Body of pancreas (tissue), 4 donors: Measurements from ENCODE around the gene CTPS1. TPM values are rescaled to one million over a fixed set of nuclear protein-coding genes. Genes with fewer than 3 reads are reported as not detected.
A peak's percentile ranks its signal among the peaks of the same experiment; 100 is the strongest.

ENCODE experiments used
- ATAC-seq: fragments of 150-250 bp; one replicate; pipeline ENCODE4 v1.9.1; 2016
- DNase-seq, 4 donors: peaks; one replicate each; pipeline ENCODE4 v3.0.0-alpha.2; 2019
- H3K27ac ChIP-seq, 4 donors: fragments of 200-600 bp; sonication (generic); 1 replicate in 3 of 4; 2 replicates in 1 of 4; pipeline versions ENCODE4 v1.5.1 to v1.6.1; 2016 to 2019; ENCODE audit warnings: mild to moderate bottlenecking in 1 of 4, mixed read lengths in 1 of 4, moderate library complexity in 1 of 4
- H3K27me3 ChIP-seq, 2 donors: fragments of 200-600 bp; sonication (generic); one replicate each; pipeline ENCODE4 v1.6.0; 2016; ENCODE audit warnings: mild to moderate bottlenecking in 1 of 2
- H3K36me3 ChIP-seq, 2 donors: fragments of 200-600 bp; sonication (generic); replicated peaks in 1 of 2; 2 replicates each; pipeline ENCODE4 v1.5.1; 2016; ENCODE audit warnings: low read depth in 2 of 2; ENCODE audit not compliant: insufficient read depth in 1 of 2
- H3K4me1 ChIP-seq: fragments of 200-600 bp; sonication (generic); one replicate; pipeline ENCODE4 v1.6.0; 2016
- H3K4me3 ChIP-seq, 2 donors: fragments of 200-600 bp; sonication (generic); 1 replicate in 1 of 2; 2 replicates in 1 of 2; pipeline ENCODE4 v1.5.1; 2016 to 2019
- H3K9me3 ChIP-seq, 3 donors: fragments of 200-600 bp; sonication (generic); 1 replicate in 2 of 3; 2 replicates in 1 of 3; pipeline ENCODE4 v1.5.1; 2016
- CTCF ChIP-seq, 7 experiments: fragments of 450-650 bp in 4 of 7; fragments of 200-600 bp in 3 of 7; sonication (generic) in 3 of 7; IDR thresholded peaks; one replicate each; pipeline ENCODE4 v1.5.1; 2016 to 2019; ENCODE audit warnings: antibody characterized with exemption in 7 of 7
- POLR2A ChIP-seq, 3 donors: fragments of 450-650 bp; IDR thresholded peaks; one replicate each; pipeline ENCODE4 v1.6.1; 2016; ENCODE audit warnings: antibody characterized with exemption in 3 of 3, mild to moderate bottlenecking in 2 of 3
- WGBS, 2 donors: methylation state at CpG; one replicate each; pipeline ENCODE4 v1.1.5; 2017; 5-methylcytosine and 5-hydroxymethylcytosine counted together
- intact Hi-C: fragments of 100-400 bp; cut with DNase I; formaldehyde crosslinking; loops from one replicate; pipeline ENCODE4 v1.15.1; 2023
- total RNA-seq, 2 donors: library from RNA; depleted of rRNA; stranded (reverse); fragments of >200 nt; gene quantifications; one replicate each; pipeline ENCODE4 v1.1.0, GENCODE V29; 2016

Gene CTPS1
- total RNA-seq, 2 donors from 2014 or later: 8.9 to 13.0 TPM

GRCh38 chr1:40936931-40937339 is 42.6 kb upstream of the CTPS1 start:
- TF ChIP-seq CTCF (IDR thresholded peaks at IDR 0.05) (no peak), POLR2A (IDR thresholded peaks at IDR 0.05) (no peak)

GRCh38 chr1:40938393-40938792 is 41.1 kb upstream of the CTPS1 start:
- H3K9me3 ChIP-seq: no peaks in the 10 kb centered on the region
- WGBS, 2 donors: 94% methylated on average over 6 of the region's 6 CpGs
- intact Hi-C loops: no loop called here
- ATAC-seq (no peak), DNase-seq (no peak)
- H3K27ac ChIP-seq: peak overlapping the region in 2 of 4 donors; percentile 72 to 78
- no peaks in the 10 kb centered on the region for H3K36me3 ChIP-seq
- no peak overlapping the region for H3K4me3 ChIP-seq
- no peaks in the 10 kb centered on the region for H3K27me3 ChIP-seq
- no peak for TF ChIP-seq CTCF (IDR thresholded peaks at IDR 0.05)
- no peak for TF ChIP-seq POLR2A (IDR thresholded peaks at IDR 0.05)
- peaks cover 37% of the 10 kb centered on the region for H3K4me1 ChIP-seq

More at GRCh38 chr1:40936931-40937339, 42.6 kb upstream of the CTPS1 start:
- Histone ChIP-seq H3K27ac (no peak overlapping the region), H3K9me3 (no peaks in the 10 kb centered on the region), H3K4me3 (no peak overlapping the region), H3K27me3 (no peaks in the 10 kb centered on the region), H3K36me3 (no peaks in the 10 kb centered on the region), H3K4me1 (peaks cover 29% of the 10 kb centered on the region)
- intact Hi-C loops: no loop called here
- 73 to 83% methylated on average over 5 of the region's 5 CpGs for WGBS, 2 donors
- DNase-seq (no peak), ATAC-seq (no peak)

GRCh38 chr1:40939320-40940059 is 40.0 kb upstream of the CTPS1 start:
- DNase-seq (peak; percentile 58 to 78 (median 65)), ATAC-seq (peak; percentile 91)
- 55 to 70% methylated on average over 12 of the region's 12 CpGs for WGBS, 2 donors
- H3K4me3 ChIP-seq: no peak overlapping the region
- peak overlapping the region in 3 of 4 donors; percentile 72 to 78 (median 76) for H3K27ac ChIP-seq
- no peaks in the 10 kb centered on the region for H3K36me3 ChIP-seq
- peaks cover 48% of the 10 kb centered on the region for H3K4me1 ChIP-seq
- intact Hi-C loops: no loop called here
- H3K9me3 ChIP-seq: no peaks in the 10 kb centered on the region
- no peaks in the 10 kb centered on the region for H3K27me3 ChIP-seq
- no peak for TF ChIP-seq POLR2A (IDR thresholded peaks at IDR 0.05)
- no peak for TF ChIP-seq CTCF (IDR thresholded peaks at IDR 0.05)

GRCh38 chr1:40944326-40944725 is 35.2 kb upstream of the CTPS1 start:
- Histone ChIP-seq H3K9me3 (no peaks in the 10 kb centered on the region), H3K4me1 (peaks cover 62% of the 10 kb centered on the region), H3K36me3 (no peaks in the 10 kb centered on the region), H3K27ac (peak overlapping the region; percentile 66 to 91 (median 81)), H3K4me3 (no peak overlapping the region), H3K27me3 (no peaks in the 10 kb centered on the region)
- peak; percentile 38 for ATAC-seq
- peak in 1 of 3 donors; percentile 31 for TF ChIP-seq POLR2A (IDR thresholded peaks at IDR 0.05)
- peak in 2 of 7 experiments; percentile 8 to 9 for TF ChIP-seq CTCF (IDR thresholded peaks at IDR 0.05)
- intact Hi-C loops: no loop called here
- WGBS, 2 donors: 35 to 47% methylated on average over 7 of the region's 7 CpGs
- DNase-seq: peak; percentile 34 to 63 (median 50)
